IPS-18a (cell line): ENCODE results near the gene MBD3L2B.

Experiments used
- H3K27ac ChIP-seq: one replicate; pipeline ENCODE4 v1.5.1; 2013; ENCODE audit warnings: low read length
- H3K27me3 ChIP-seq: one replicate; pipeline ENCODE4 v1.6.1; 2013; ENCODE audit warnings: mild to moderate bottlenecking, low read length; ENCODE audit not compliant: control insufficient read depth, insufficient read depth
- H3K36me3 ChIP-seq: one replicate; pipeline ENCODE4 v1.6.1; 2013; ENCODE audit warnings: low read depth, low read length; ENCODE audit not compliant: control insufficient read depth
- H3K4me1 ChIP-seq: one replicate; pipeline ENCODE4 v1.6.1; 2013; ENCODE audit warnings: low read depth, low read length; ENCODE audit not compliant: control insufficient read depth
- H3K4me3 ChIP-seq: one replicate; pipeline ENCODE4 v1.5.1; 2013; ENCODE audit warnings: low read length
- H3K9ac ChIP-seq: one replicate; pipeline ENCODE4 v1.6.1; 2013; ENCODE audit warnings: mild to moderate bottlenecking, low read length, moderate library complexity
- H3K9me3 ChIP-seq: one replicate; pipeline ENCODE4 v1.6.1; 2013; ENCODE audit warnings: low read depth, low read length; ENCODE audit not compliant: control insufficient read depth

Gene MBD3L2B

DNA sequence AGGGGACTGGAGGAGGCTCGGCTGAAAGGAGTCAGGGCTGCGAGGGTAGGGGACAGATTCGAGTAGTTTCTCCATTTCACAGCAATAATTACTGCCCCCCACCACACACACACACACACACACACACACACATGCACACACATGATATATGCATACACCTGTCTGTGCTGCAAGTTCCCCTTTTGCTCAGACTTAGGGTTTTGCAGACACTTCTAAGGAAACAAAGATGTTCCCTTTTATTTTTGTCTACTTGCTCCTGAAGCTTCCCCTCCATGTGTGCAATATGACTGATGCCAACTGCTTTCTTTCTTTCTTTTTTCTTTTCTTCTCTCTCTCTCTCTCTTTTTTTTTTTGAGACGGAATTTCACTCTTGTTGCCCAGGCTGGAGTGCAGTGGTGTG, 13.4 kb downstream of the MBD3L2B start:
- Histone ChIP-seq H3K27ac (no peak overlapping the region), H3K4me3 (no peak overlapping the region), H3K4me1 (no peaks in the 10 kb centered on the region), H3K9me3 (peaks cover 43% of the 10 kb centered on the region), H3K27me3 (no peaks in the 10 kb centered on the region), H3K36me3 (no peaks in the 10 kb centered on the region), H3K9ac (no peak overlapping the region)

DNA sequence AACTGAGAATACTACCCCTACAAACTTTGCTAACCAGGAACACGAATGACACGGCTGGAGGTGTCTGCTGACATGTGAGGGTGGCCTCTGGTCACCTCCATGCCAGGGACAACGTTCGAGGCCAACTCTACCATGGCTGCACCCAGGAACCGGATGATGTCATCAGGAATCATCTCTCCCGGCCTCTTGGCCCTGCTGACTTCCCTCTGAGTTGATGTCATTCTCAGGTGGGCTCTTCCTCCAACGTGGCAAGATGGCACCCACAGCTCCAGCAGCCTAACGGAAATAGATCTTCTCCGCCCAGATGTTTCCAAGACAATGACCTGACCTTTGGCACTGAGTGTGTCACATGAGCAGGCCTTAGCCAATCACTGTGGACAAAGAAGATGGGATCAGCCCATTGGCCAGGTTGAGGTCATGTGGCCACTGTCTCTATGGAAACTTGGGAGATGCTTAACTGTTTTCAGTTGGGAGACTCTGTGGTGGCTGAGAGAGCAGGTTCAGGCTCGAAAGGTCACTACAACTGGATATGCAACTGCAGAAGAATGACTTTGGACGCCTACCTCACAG, 15.0 kb downstream of the MBD3L2B start:
- H3K27me3 ChIP-seq = no peaks in the 10 kb centered on the region
- peaks cover 47% of the 10 kb centered on the region for H3K9me3 ChIP-seq
- no peak overlapping the region for H3K4me3 ChIP-seq

DNA sequence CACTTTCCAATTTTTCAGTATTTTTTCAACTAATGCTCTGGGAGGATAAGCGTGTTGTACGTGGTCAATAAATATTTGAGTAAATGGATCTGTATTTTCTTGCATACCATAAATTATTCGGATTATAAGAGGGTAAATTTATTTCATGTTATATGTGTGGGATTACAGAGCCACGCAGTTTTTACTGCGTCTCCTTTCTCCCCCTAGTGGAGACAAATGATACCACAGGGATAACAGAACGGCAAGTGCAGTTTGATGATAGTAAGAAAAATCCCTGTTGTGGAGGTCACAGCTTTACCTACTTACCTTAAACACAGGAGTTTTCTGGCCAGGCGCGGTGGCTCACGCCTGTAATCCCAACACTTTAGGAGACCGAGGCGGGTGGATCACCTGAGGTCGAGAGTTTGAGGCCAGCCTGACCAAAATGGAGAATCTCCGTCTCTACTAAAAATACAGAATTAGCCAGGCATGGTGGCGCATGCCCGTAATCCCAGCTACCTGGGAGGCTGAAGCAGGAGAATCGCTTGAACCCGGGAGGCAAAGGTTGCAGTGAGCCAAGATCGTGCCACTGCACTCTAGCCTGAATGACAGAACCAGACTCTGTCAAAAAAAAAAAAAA, 16.8 kb downstream of the MBD3L2B start:
- Histone ChIP-seq H3K4me1 (no peaks in the 10 kb centered on the region), H3K4me3 (no peak overlapping the region), H3K27ac (no peak overlapping the region), H3K27me3 (no peaks in the 10 kb centered on the region), H3K9me3 (peaks cover 61% of the 10 kb centered on the region), H3K36me3 (no peaks in the 10 kb centered on the region), H3K9ac (no peak overlapping the region)

More for the DNA sequence above, 15.0 kb downstream of the MBD3L2B start:
- Histone ChIP-seq H3K27ac (no peak overlapping the region), H3K36me3 (no peaks in the 10 kb centered on the region), H3K4me1 (no peaks in the 10 kb centered on the region), H3K9ac (no peak overlapping the region)

DNA sequence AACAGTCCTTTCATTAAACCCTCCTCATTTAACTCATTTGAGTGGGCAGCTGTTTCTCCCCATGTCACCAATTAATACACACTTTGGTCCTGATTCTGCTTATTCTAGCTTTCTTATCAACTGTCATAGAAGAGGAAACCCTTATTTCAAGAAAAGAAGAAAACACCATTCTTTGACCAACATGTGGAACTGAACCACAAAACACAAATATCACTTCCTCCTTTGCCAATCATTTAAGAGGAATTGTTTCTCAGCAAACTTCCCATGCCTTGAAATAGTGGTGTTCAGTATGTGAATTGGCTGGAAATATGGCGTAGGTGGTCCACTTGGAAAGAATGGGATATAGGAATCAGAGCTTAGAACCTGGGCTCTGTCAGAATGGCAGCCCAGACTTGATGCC, 20.4 kb downstream of the MBD3L2B start:
- H3K4me1 ChIP-seq = no peaks in the 10 kb centered on the region
- no peaks in the 10 kb centered on the region for H3K27me3 ChIP-seq

DNA sequence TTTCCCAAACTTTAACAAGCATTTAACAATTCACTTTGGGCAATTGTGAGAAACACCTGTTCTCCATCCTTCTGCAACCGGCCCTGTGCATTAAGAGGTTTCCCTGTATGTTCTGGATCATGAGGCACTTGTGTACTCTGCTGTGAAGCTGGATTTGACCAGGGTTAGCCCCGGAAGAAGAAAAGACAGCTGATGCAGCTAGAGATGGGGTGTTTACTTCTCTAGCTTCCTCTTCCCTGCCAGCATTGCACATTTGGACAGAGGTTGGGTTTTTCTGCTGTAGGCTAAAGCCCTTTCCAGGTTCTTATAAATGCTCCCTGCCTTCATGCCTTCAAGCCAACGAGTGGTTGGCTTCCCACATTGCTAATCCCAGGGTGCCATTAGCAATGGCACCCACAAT, 20.9 kb downstream of the MBD3L2B start:
- no peak overlapping the region for H3K9ac ChIP-seq
- H3K9me3 ChIP-seq = peaks cover 60% of the 10 kb centered on the region
- H3K36me3 ChIP-seq = no peaks in the 10 kb centered on the region
- no peak overlapping the region for H3K27ac ChIP-seq
- H3K4me1 ChIP-seq = no peaks in the 10 kb centered on the region
- no peak overlapping the region for H3K4me3 ChIP-seq
- H3K27me3 ChIP-seq = no peaks in the 10 kb centered on the region

More for the DNA sequence above, 20.4 kb downstream of the MBD3L2B start:
- H3K36me3 ChIP-seq = no peaks in the 10 kb centered on the region
- peaks cover 58% of the 10 kb centered on the region for H3K9me3 ChIP-seq
- no peak overlapping the region for H3K27ac ChIP-seq
- no peak overlapping the region for H3K4me3 ChIP-seq
- H3K9ac ChIP-seq = no peak overlapping the region

DNA sequence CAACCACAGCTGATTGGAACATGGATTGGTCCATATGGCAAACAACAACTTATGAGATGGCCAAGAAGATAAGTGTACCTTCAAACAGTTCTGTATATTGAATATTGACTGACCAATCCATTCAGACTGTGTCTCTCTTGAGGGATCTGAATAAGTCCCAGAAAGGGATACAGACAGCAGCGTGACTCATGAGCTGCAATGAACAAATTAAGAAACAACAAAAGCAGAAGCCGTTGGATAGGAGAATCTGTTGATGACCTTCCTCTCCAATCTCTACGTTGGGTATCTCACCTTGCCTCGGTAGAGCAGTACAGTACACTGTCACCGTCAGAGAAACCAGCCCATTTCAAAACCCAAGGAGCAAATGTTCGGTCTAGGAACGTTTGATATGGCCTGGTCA, 21.3 kb downstream of the MBD3L2B start:
- no peak overlapping the region for H3K27ac ChIP-seq
- H3K4me1 ChIP-seq = no peaks in the 10 kb centered on the region
- H3K27me3 ChIP-seq = no peaks in the 10 kb centered on the region
- H3K36me3 ChIP-seq = no peaks in the 10 kb centered on the region
- H3K9me3 ChIP-seq = peaks cover 60% of the 10 kb centered on the region
- H3K4me3 ChIP-seq = no peak overlapping the region
- no peak overlapping the region for H3K9ac ChIP-seq

DNA sequence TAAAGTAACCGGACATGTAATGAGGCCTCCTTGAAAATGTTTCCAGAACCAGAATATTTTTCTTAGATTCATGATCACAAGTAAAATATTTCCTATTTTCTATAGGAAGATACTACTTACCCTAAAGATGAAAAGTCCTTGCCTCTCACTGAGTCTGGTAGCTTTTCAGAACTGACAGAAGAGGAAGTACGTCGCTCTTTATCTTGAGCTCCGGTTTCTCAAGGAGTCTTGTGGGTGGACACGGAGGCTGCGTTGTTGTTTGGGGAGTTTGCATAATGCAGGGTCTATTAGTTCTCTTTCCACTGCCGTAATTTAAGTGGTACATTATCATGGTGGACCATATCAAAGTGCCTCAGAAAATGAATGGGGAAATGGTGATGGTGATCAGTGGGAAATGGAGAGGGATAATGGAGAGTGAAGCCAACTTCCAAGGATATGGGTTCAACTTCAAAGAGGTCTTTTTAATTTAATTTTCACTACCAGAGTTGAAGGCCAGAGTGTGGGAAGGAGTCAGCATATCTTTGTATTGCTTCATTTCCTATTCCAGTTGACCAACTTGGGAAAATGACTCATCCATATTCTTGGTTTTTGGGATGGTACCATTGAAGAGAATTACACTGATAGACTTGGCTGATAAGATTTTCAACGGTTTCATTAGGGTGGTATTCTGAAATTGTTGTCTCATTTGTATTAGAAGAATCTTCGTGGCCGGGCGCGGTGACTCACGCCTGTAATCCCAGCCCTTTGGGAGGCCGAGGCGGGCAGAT, 23.4 kb downstream of the MBD3L2B start:
- Histone ChIP-seq H3K9ac (no peak overlapping the region), H3K27me3 (no peaks in the 10 kb centered on the region), H3K27ac (no peak overlapping the region), H3K36me3 (no peaks in the 10 kb centered on the region), H3K9me3 (peaks cover 53% of the 10 kb centered on the region), H3K4me1 (no peaks in the 10 kb centered on the region), H3K4me3 (no peak overlapping the region)

DNA sequence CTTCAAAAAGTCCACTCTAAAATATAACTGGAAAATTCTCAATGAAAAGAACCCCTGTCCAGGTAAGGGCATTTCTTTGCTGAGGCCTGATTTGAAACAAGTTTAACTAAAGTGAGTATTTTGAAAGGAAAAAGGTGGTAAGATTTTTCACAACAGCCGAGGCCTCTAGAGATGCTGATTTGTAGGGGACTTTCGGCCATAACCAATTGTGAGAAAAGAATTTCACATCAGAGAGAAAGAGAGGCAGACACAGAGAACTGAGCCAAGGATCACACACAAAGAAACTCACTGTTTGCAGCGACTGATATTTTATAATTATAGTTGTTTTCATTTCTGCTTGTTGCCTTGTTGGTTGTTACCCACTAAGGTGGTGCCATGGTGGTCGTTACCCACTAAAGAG, 24.4 kb downstream of the MBD3L2B start:
- no peak overlapping the region for H3K9ac ChIP-seq
- H3K9me3 ChIP-seq = peaks cover 51% of the 10 kb centered on the region
- H3K36me3 ChIP-seq = no peaks in the 10 kb centered on the region
- H3K27me3 ChIP-seq = no peaks in the 10 kb centered on the region
- H3K4me1 ChIP-seq = no peaks in the 10 kb centered on the region
- H3K4me3 ChIP-seq = no peak overlapping the region
- no peak overlapping the region for H3K27ac ChIP-seq

DNA sequence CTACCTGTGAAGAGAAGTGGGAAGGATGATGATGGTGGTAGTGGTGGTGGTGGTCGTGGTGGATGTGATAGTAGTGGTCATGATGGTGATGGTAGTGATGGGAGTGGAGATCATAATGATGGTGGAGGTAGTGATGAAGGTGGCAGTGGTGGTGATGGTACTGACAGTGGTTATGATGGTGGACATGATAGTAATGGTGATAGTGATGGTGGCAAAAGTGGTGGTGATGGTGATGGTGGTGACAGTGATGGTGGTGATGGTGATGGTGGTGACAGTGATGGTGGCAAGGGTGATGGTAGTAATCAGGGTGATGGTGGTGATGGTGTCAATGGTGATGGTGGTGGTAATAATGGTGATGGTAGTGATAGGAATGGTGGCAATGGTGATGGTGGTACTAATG, 26.2 kb downstream of the MBD3L2B start:
- Histone ChIP-seq H3K9me3 (peaks cover 38% of the 10 kb centered on the region), H3K27ac (no peak overlapping the region), H3K4me3 (no peak overlapping the region), H3K4me1 (no peaks in the 10 kb centered on the region), H3K9ac (no peak overlapping the region), H3K36me3 (no peaks in the 10 kb centered on the region), H3K27me3 (no peaks in the 10 kb centered on the region)

DNA sequence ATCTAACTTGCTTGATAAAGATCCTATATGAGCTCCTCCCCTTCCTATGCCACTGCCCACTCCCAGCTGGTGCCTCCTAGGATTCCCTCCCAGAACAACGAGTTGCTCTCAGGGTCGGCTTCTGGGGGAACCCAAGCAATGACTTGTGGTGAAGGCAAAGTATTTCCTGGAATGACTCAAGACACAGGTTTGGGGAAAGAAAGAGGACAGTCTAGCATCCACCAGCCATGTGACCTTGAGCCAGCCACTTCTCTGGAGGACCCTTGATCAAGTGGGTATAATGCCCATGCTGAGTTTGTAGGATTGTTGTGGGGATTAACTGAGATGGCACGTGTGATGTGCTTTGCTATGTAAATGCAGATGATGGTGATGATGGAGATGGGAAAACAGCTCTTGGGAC, 33.0 kb downstream of the MBD3L2B start:
- H3K27ac ChIP-seq = no peak overlapping the region
- no peak overlapping the region for H3K4me3 ChIP-seq

DNA sequence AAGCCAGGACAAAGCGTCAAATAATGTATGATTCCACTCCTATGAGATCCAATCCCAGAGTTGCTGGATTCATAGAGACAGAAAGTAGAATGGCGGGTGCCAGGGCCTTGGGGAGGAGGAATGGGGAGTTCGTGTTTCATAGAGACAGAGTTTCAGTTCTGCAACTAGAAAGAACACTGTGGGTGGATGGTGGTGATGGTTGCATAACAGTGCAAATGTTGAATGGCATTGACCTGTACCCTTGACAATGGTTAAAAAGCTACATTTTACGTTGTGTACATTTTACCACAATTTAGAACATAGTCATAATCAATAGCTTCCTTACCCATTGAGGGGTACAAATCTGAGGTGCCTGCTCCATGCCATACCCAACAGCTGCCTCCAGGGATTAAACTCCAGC, 33.4 kb downstream of the MBD3L2B start:
- no peaks in the 10 kb centered on the region for H3K4me1 ChIP-seq
- no peaks in the 10 kb centered on the region for H3K27me3 ChIP-seq
- peaks cover 43% of the 10 kb centered on the region for H3K9me3 ChIP-seq
- H3K27ac ChIP-seq = no peak overlapping the region
- no peaks in the 10 kb centered on the region for H3K36me3 ChIP-seq
- H3K4me3 ChIP-seq = no peak overlapping the region
- H3K9ac ChIP-seq = no peak overlapping the region

More for the DNA sequence above, 33.0 kb downstream of the MBD3L2B start:
- no peaks in the 10 kb centered on the region for H3K4me1 ChIP-seq
- peaks cover 39% of the 10 kb centered on the region for H3K9me3 ChIP-seq
- no peaks in the 10 kb centered on the region for H3K27me3 ChIP-seq
- no peaks in the 10 kb centered on the region for H3K36me3 ChIP-seq
- H3K9ac ChIP-seq = no peak overlapping the region

DNA sequence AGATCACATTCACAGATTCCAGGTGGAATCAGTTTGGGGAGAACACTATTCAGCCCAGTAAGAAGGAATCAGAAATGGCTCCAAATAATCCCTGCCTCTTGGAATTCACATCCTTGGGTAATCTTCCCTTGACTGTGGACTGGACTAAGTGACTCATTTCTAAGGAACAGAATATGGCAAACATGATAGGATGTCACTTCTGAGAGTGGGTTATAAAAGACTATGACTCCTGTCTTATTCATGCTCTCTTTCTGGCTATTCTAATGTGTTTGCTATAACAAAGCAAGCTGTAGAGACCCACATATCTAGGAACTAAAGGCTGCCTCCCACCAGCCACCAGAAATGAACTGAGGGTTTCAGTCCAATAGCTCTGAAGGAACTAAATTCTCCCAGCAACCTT, 37.8 kb downstream of the MBD3L2B start:
- peaks cover 62% of the 10 kb centered on the region for H3K9me3 ChIP-seq
- no peaks in the 10 kb centered on the region for H3K27me3 ChIP-seq
- H3K4me3 ChIP-seq = no peak overlapping the region
- H3K36me3 ChIP-seq = no peaks in the 10 kb centered on the region
- no peaks in the 10 kb centered on the region for H3K4me1 ChIP-seq
- no peak overlapping the region for H3K9ac ChIP-seq
- no peak overlapping the region for H3K27ac ChIP-seq
